ENCODE data around the gene CASTOR2.
"Not testable (repeated sequence)": the region's sequence is repeated elsewhere in the genome, so short reads cannot be mapped to it uniquely, and the experiment has no call there.

- TF ChIP-seq CTCF, POLR2A (IDR thresholded peaks at IDR 0.05): not testable (repeated sequence)
Observed at GRCh38 chr7:74988436-74988835, 23.9 kb downstream of the CASTOR2 start.
